SK-N-SH treated with all-trans-retinoic acid at 6 μM for 48 hours (cell line): ENCODE results near the gene TKT.

ENCODE experiments used
- ATAC-seq: fragments of 200-7000 bp; cut with Tn5 transposase; 3 replicates; pipeline ENCODE4 v1.9.1; 2020; ENCODE audit warnings: mild to moderate bottlenecking, moderate library complexity
- ARNTL ChIP-seq: fragments of 450-650 bp; formaldehyde crosslinking; IDR thresholded peaks from 2 replicates; pipeline ENCODE4 v1.5.0; 2020; ENCODE audit warnings: low read depth, mild to moderate bottlenecking, moderate library complexity, borderline replicate concordance
- BACH2 ChIP-seq: fragments of 250-450 bp; sonication (Bioruptor Pico); IDR thresholded peaks from 2 replicates; pipeline ENCODE4 v1.9.0; 2021; ENCODE audit warnings: mild to moderate bottlenecking, borderline replicate concordance
- CSDC2 ChIP-seq: fragments of 250-450 bp; sonication (Bioruptor Pico); IDR thresholded peaks from 2 replicates; pipeline ENCODE4 v1.5.0; 2020; ENCODE audit warnings: mild to moderate bottlenecking, moderate library complexity
- CSRNP3 ChIP-seq: fragments of 250-450 bp; sonication (Bioruptor Pico); IDR thresholded peaks from 2 replicates; pipeline ENCODE4 v1.5.1; 2021; ENCODE audit warnings: mild to moderate bottlenecking, moderate library complexity
- ESRRG ChIP-seq: fragments of 250-450 bp; sonication (Bioruptor Pico); IDR thresholded peaks from 2 replicates; pipeline ENCODE4 v1.6.1; 2021; ENCODE audit warnings: mild to moderate bottlenecking
- GLIS3 ChIP-seq: fragments of 250-450 bp; sonication (Bioruptor Pico); IDR thresholded peaks from 2 replicates; pipeline ENCODE4 v1.5.0; 2020; ENCODE audit warnings: mild to moderate bottlenecking, moderate library complexity
- ISL1 ChIP-seq: fragments of 250-450 bp; sonication (Bioruptor Pico); IDR thresholded peaks from 2 replicates; pipeline ENCODE4 v2.1.2; 2022; ENCODE audit warnings: mild to moderate bottlenecking, moderate library complexity
- OSR1 ChIP-seq: fragments of 250-450 bp; sonication (Bioruptor Pico); IDR thresholded peaks from 2 replicates; pipeline ENCODE4 v1.8.0; 2022; ENCODE audit warnings: moderate library complexity, mild to moderate bottlenecking, inconsistent platforms
- PATZ1 ChIP-seq: fragments of 250-450 bp; sonication (Bioruptor Pico); IDR thresholded peaks from 2 replicates; pipeline ENCODE4 v1.8.0; 2020; ENCODE audit warnings: mild to moderate bottlenecking, moderate library complexity, borderline replicate concordance
- POU6F1 ChIP-seq: fragments of 250-450 bp; sonication (Bioruptor Pico); IDR thresholded peaks from 2 replicates; pipeline ENCODE4 v1.8.0; 2021; ENCODE audit warnings: low read depth, mild to moderate bottlenecking, moderate library complexity, borderline replicate concordance
- PPARA ChIP-seq: fragments of 250-450 bp; sonication (Bioruptor Pico); IDR thresholded peaks from 2 replicates; pipeline ENCODE4 v1.5.0; 2020; ENCODE audit warnings: mild to moderate bottlenecking, borderline replicate concordance
- RARB ChIP-seq: fragments of 250-450 bp; sonication (Bioruptor Pico); IDR thresholded peaks from 2 replicates; pipeline ENCODE4 v1.8.0; 2021; ENCODE audit warnings: mild to moderate bottlenecking, moderate library complexity
- SNAI2 ChIP-seq: fragments of 250-450 bp; sonication (Bioruptor Pico); IDR thresholded peaks from 2 replicates; pipeline ENCODE4 v1.5.0; 2020; ENCODE audit warnings: mild to moderate bottlenecking, moderate library complexity
- TCF4 ChIP-seq: fragments of 250-450 bp; sonication (Bioruptor Pico); IDR thresholded peaks from 2 replicates; pipeline ENCODE4 v1.8.0; 2021; ENCODE audit warnings: mild to moderate bottlenecking, moderate library complexity, borderline replicate concordance
- TOX ChIP-seq: fragments of 250-450 bp; sonication (Bioruptor Pico); IDR thresholded peaks from 2 replicates; pipeline ENCODE4 v1.8.0; 2021; ENCODE audit warnings: mild to moderate bottlenecking, moderate library complexity, borderline replicate concordance
- TSHZ2 ChIP-seq: fragments of 250-450 bp; sonication (Bioruptor Pico); IDR thresholded peaks from 2 replicates; pipeline ENCODE4 v1.5.0; 2020; ENCODE audit warnings: mild to moderate bottlenecking, moderate library complexity
- ZC3H10 ChIP-seq: fragments of 250-450 bp; sonication (Bioruptor Pico); IDR thresholded peaks from 2 replicates; pipeline ENCODE4 v1.5.1; 2021; ENCODE audit warnings: mild to moderate bottlenecking, moderate library complexity
- ZFP3 ChIP-seq: fragments of 250-450 bp; sonication (Bioruptor Pico); IDR thresholded peaks from 2 replicates; pipeline ENCODE4 v1.5.0; 2020; ENCODE audit warnings: mild to moderate bottlenecking, moderate library complexity
- ZFP30 ChIP-seq: fragments of 450-650 bp; formaldehyde crosslinking; IDR thresholded peaks from 2 replicates; pipeline ENCODE4 v1.5.0; 2022; ENCODE audit warnings: mild to moderate bottlenecking, moderate library complexity
- ZNF565 ChIP-seq: fragments of 450-650 bp; formaldehyde crosslinking; conservative IDR thresholded peaks from 2 replicates; pipeline ENCODE4 v1.5.0; 2020; ENCODE audit warnings: low read depth, mild to moderate bottlenecking, moderate library complexity
- ZNF70 ChIP-seq: fragments of 450-650 bp; formaldehyde crosslinking; IDR thresholded peaks from 2 replicates; pipeline ENCODE4 v1.5.0; 2020; ENCODE audit warnings: mild to moderate bottlenecking, moderate library complexity
- ZNF8 ChIP-seq: fragments of 450-650 bp; formaldehyde crosslinking; IDR thresholded peaks from 2 replicates; pipeline ENCODE4 v1.5.0; 2020; ENCODE audit warnings: mild to moderate bottlenecking, moderate library complexity

Gene TKT

GRCh38 chr3:53288214-53288613 lies 32.4 kb upstream of the TKT start (continued):
- TF ChIP-seq RARB (CRISPR knock-in tag) (no peak), ZFP30 (no peak), TOX (CRISPR knock-in tag) (no peak), ZFP3 (CRISPR knock-in tag) (no peak), CSDC2 (CRISPR knock-in tag) (no peak), OSR1 (no peak)

GRCh38 chr3:53287131-53287629 lies 31.4 kb upstream of the TKT start:
- peak; percentile 35; the same call in 1 of the 3 replicates for ATAC-seq
- no peak for TF ChIP-seq PATZ1 (CRISPR knock-in tag)
- TF ChIP-seq CSRNP3 (CRISPR knock-in tag) = no peak
- no peak for TF ChIP-seq BACH2 (CRISPR knock-in tag)
- TF ChIP-seq ISL1 (CRISPR knock-in tag) = no peak
- TF ChIP-seq ESRRG (CRISPR knock-in tag) = no peak
- TF ChIP-seq TOX (CRISPR knock-in tag) = no peak
- TF ChIP-seq ZNF70 = no peak

GRCh38 chr3:53286727-53287126 lies 30.9 kb upstream of the TKT start:
- TF ChIP-seq ZNF565 (CRISPR knock-in tag) (no peak), BACH2 (CRISPR knock-in tag) (no peak), OSR1 (no peak), CSDC2 (CRISPR knock-in tag) (no peak), ZFP30 (no peak), PPARA (CRISPR knock-in tag) (no peak), TCF4 (no peak), TSHZ2 (CRISPR knock-in tag) (no peak), ZFP3 (CRISPR knock-in tag) (no peak), ZNF70 (no peak), ISL1 (CRISPR knock-in tag) (no peak), ZNF8 (CRISPR knock-in tag) (no peak), CSRNP3 (CRISPR knock-in tag) (no peak), ESRRG (CRISPR knock-in tag) (no peak), SNAI2 (no peak), ZC3H10 (no peak), GLIS3 (CRISPR knock-in tag) (no peak)
- no peak for ATAC-seq

- no peak for ATAC-seq
- TF ChIP-seq TCF4 (no peak), TSHZ2 (CRISPR knock-in tag) (no peak), OSR1 (no peak), POU6F1 (CRISPR knock-in tag) (no peak), ARNTL (no peak), ZC3H10 (no peak), ZNF70 (no peak), BACH2 (CRISPR knock-in tag) (no peak), TOX (CRISPR knock-in tag) (no peak), SNAI2 (no peak), ESRRG (CRISPR knock-in tag) (no peak), ZNF565 (CRISPR knock-in tag) (no peak)
These were observed 26.8 kb upstream of the TKT start for GRCh38 chr3:53282581-53282980.
